ENCODE measurements around the gene CFAP69. TPM values are rescaled to one million over a fixed set of nuclear protein-coding genes. Genes with fewer than 3 reads are reported as not detected.

CFAP69 gene
- total and polyA plus RNA-seq, 2 experiments from 2014 or later, result 4.9 to 7.9 TPM

GRCh38 chr7:90267263-90267858 is 22.4 kb downstream of the CFAP69 start (continued):
- TF ChIP-seq ZNF462 (CRISPR knock-in tag; IDR thresholded peaks at IDR 0.05), result no peak
- no peak for TF ChIP-seq NANOG (IDR thresholded peaks at IDR 0.05; ENCODE audit: borderline replicate concordance)
- no peak for TF ChIP-seq JUNB (IDR thresholded peaks at IDR 0.05; ENCODE audit: unreplicated experiment)

GRCh38 chr7:90269163-90269562 is 24.2 kb downstream of the CFAP69 start:
- Mint-ChIP-seq H3K9me3 (no peaks in the 10 kb centered on the region), H3K36me3 (ENCODE audit: low read depth) (no peaks in the 10 kb centered on the region), H3K27ac (no peak overlapping the region), H3K4me3 (no peak overlapping the region), H3K27me3 (ENCODE audit: insufficient read depth, low read depth, poor library complexity) (no peaks in the 10 kb centered on the region), H3K4me1 (no peaks in the 10 kb centered on the region)
- Histone ChIP-seq H3K9me2 (ENCODE audit: insufficient read depth) (no peaks in the 10 kb centered on the region), H3F3A (replicated peaks; ENCODE audit: low read depth) (no peaks in the 10 kb centered on the region), H3K36me3 (ENCODE audit: insufficient read depth) (no peaks in the 10 kb centered on the region), H2AFZ (no peak overlapping the region), H3K27me3 (ENCODE audit: insufficient read depth) (no peaks in the 10 kb centered on the region), H3K79me2 (replicated peaks; ENCODE audit: insufficient read depth) (no peaks in the 10 kb centered on the region), H4K20me1 (replicated peaks; ENCODE audit: insufficient read depth) (no peaks in the 10 kb centered on the region), H3K27ac (ENCODE audit: low read depth) (no peak overlapping the region), H3K4me3 (no peak overlapping the region), H3K4me2 (no peak overlapping the region), H3K4me1 (ENCODE audit: insufficient read depth) (no peaks in the 10 kb centered on the region)
- DNase-seq (ENCODE audit: low spot score), result no peak
- no peak for ATAC-seq
- TF ChIP-seq ZNF331 (CRISPR knock-in tag; IDR thresholded peaks at IDR 0.05; ENCODE audit: low read depth) (no peak), ZNF462 (CRISPR knock-in tag; IDR thresholded peaks at IDR 0.05) (no peak), POLR2AphosphoS5 (IDR thresholded peaks at IDR 0.05; ENCODE audit: low read depth) (no peak), CTCF (conservative IDR thresholded peaks at IDR 0.05; ENCODE audit: low read depth in 2 of 2) (no peak)

All from GM23338 (cell line).